Neural progenitor cell (in vitro differentiated cells): ENCODE measurements around the gene NDUFB2. TPM values are rescaled to one million over a fixed set of nuclear protein-coding genes. Genes with fewer than 3 reads are reported as not detected.
"Not testable (repeated sequence)": the region's sequence is repeated elsewhere in the genome, so short reads cannot be mapped to it uniquely, and the experiment has no call there.

Experiments used
- DNase-seq: peaks from one replicate; pipeline ENCODE4 v3.0.0-alpha.2; 2016; ENCODE audit warnings: low spot score
- H2AFZ ChIP-seq: fragments of 200-600 bp; sonication (generic); replicated peaks from 2 replicates; pipeline ENCODE4 v1.6.1; 2016; ENCODE audit warnings: antibody characterized with exemption
- H3F3A ChIP-seq: fragments of 200-600 bp; sonication (generic); 2 replicates; pipeline ENCODE4 v1.6.1; 2016; ENCODE audit warnings: antibody characterized with exemption, low read depth
- H3K27ac ChIP-seq: fragments of 200-600 bp; sonication (generic); 2 replicates; pipeline ENCODE4 v1.5.1; 2016; ENCODE audit warnings: mild to moderate bottlenecking
- H3K27me3 ChIP-seq: fragments of 200-600 bp; sonication (generic); 2 replicates; pipeline ENCODE4 v1.6.1; 2016; ENCODE audit warnings: mild to moderate bottlenecking, moderate library complexity
- H3K36me3 ChIP-seq: fragments of 200-600 bp; sonication (generic); 2 replicates; pipeline ENCODE4 v1.5.1; 2016
- H3K4me1 ChIP-seq: fragments of 200-600 bp; sonication (generic); 2 replicates; pipeline ENCODE4 v1.6.1; 2016; ENCODE audit warnings: mixed run types
- H3K4me2 ChIP-seq: fragments of 200-600 bp; sonication (generic); 2 replicates; pipeline ENCODE4 v1.6.1; 2016
- H3K4me3 ChIP-seq: fragments of 200-600 bp; sonication (generic); 2 replicates; pipeline ENCODE4 v1.5.1; 2016
- H3K79me2 ChIP-seq: fragments of 200-600 bp; sonication (generic); 2 replicates; pipeline ENCODE4 v1.6.1; 2016; ENCODE audit warnings: low read depth
- H3K9ac ChIP-seq: fragments of 200-600 bp; sonication (generic); 2 replicates; pipeline ENCODE4 v1.6.1; 2016
- H3K9me3 ChIP-seq: fragments of 200-600 bp; sonication (generic); 2 replicates; pipeline ENCODE4 v1.5.1; 2016; ENCODE audit warnings: low read depth
- H4K20me1 ChIP-seq: fragments of 200-600 bp; sonication (generic); 2 replicates; pipeline ENCODE4 v1.6.1; 2016; ENCODE audit warnings: low read depth
- H3K27ac Mint-ChIP-seq: 3 replicates; pipeline ENCODE4 v1.8.0; 2021; ENCODE audit warnings: mixed read lengths
- H3K27me3 Mint-ChIP-seq: 2 replicates; pipeline ENCODE4 v1.8.0; 2022; ENCODE audit warnings: low read depth, mild to moderate bottlenecking, inconsistent platforms, moderate library complexity, mixed read lengths; ENCODE audit not compliant: insufficient read depth
- H3K36me3 Mint-ChIP-seq: 3 replicates; pipeline ENCODE4 v1.8.0; 2021; ENCODE audit warnings: mixed read lengths
- H3K4me1 Mint-ChIP-seq: 3 replicates; pipeline ENCODE4 v1.8.0; 2021; ENCODE audit warnings: mixed read lengths
- H3K4me3 Mint-ChIP-seq: 3 replicates; pipeline ENCODE4 v1.8.0; 2021; ENCODE audit warnings: mild to moderate bottlenecking, moderate library complexity, mixed read lengths
- H3K9me3 Mint-ChIP-seq: 3 replicates; pipeline ENCODE4 v1.8.0; 2020; ENCODE audit warnings: mixed read lengths
- EZH2 ChIP-seq: fragments of 200-600 bp; sonication (generic); IDR thresholded peaks from 2 replicates; pipeline ENCODE4 v1.6.1; 2017; ENCODE audit warnings: antibody characterized with exemption, mild to moderate bottlenecking, moderate library complexity
- EZH2phosphoT487 ChIP-seq: fragments of 200-600 bp; sonication (generic); IDR thresholded peaks from 2 replicates; pipeline ENCODE4 v1.6.1; 2017; ENCODE audit warnings: antibody characterized with exemption
- total RNA-seq: library from RNA; depleted of rRNA; stranded (reverse); fragments of >200 nt; gene quantifications from 2 replicates; pipeline ENCODE4 v1.2.3, GENCODE V29; 2015; ENCODE audit warnings: low replicate concordance
- TF ChIP-seq, protein P1 (sequence below): fragments of 200-600 bp; sonication (generic); IDR thresholded peaks from 2 replicates; pipeline ENCODE4 v1.5.1; 2017; ENCODE audit warnings: antibody characterized with exemption, mild to moderate bottlenecking

NDUFB2 gene
- total RNA-seq, 1 donor from 2014 or later: 241 TPM

DNA sequence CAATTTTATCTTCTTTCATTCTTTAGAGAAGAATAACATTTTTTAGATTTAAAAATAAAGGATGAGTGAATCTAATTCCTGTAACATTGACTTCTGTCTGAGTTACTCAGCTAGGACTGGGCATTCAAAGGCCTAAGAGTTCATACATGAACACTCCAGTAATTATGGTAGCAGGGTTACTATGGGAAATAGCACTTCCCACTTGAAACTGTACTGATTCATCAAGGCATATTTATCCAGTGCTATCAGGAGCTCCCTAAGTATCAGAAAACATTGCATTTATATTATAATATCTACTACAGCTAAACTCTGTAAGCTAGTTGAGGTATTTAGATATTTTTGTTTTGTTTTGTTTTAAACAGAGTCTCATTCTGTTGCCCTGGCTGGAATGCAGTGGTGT lies 41.8 kb downstream of the NDUFB2 start:
- TF ChIP-seq EZH2phosphoT487: no peak
- TF ChIP-seq EZH2: no peak
- TF ChIP-seq, protein P1, sequence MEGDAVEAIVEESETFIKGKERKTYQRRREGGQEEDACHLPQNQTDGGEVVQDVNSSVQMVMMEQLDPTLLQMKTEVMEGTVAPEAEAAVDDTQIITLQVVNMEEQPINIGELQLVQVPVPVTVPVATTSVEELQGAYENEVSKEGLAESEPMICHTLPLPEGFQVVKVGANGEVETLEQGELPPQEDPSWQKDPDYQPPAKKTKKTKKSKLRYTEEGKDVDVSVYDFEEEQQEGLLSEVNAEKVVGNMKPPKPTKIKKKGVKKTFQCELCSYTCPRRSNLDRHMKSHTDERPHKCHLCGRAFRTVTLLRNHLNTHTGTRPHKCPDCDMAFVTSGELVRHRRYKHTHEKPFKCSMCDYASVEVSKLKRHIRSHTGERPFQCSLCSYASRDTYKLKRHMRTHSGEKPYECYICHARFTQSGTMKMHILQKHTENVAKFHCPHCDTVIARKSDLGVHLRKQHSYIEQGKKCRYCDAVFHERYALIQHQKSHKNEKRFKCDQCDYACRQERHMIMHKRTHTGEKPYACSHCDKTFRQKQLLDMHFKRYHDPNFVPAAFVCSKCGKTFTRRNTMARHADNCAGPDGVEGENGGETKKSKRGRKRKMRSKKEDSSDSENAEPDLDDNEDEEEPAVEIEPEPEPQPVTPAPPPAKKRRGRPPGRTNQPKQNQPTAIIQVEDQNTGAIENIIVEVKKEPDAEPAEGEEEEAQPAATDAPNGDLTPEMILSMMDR: no peak
- H3K4me1 Mint-ChIP-seq: no peaks in the 10 kb centered on the region

DNA sequence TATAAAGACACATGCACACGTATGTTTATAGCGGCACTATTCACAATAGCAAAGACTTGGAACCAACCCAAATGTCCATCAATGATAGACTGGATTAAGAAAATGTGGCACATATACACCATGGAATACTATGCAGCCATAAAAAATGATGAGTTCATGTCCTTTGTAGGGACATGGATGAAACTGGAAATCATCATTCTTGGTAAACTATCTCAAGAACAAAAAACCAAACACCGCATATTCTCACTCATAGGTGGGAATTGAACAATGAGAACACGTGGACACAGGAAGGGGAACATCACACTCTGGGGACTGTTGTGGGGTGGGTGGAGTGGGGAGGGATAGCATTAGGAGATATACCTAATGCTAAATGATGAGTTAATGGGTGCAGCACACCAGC lies 46.7 kb downstream of the NDUFB2 start:
- H3K27ac ChIP-seq, H3K9me3 ChIP-seq, H3K4me3 ChIP-seq, H3K27me3 ChIP-seq, H3K9me3 Mint-ChIP-seq, H3K4me2 ChIP-seq, H3K36me3 ChIP-seq, H3K9ac ChIP-seq, H3K4me1 ChIP-seq, H3K79me2 ChIP-seq, H3K27me3 Mint-ChIP-seq, H3F3A ChIP-seq, H3K4me1 Mint-ChIP-seq, H4K20me1 ChIP-seq, DNase-seq, H2AFZ ChIP-seq, H3K4me3 Mint-ChIP-seq, H3K27ac Mint-ChIP-seq: not testable (repeated sequence)
- H3K36me3 Mint-ChIP-seq: peaks cover 13% of the 10 kb centered on the region

More for the DNA sequence above, 41.8 kb downstream of the NDUFB2 start:
- H3K36me3 Mint-ChIP-seq: peaks cover 12% of the 10 kb centered on the region
- H3K4me1 ChIP-seq: no peaks in the 10 kb centered on the region
- H2AFZ ChIP-seq: no peak overlapping the region
- no peak for DNase-seq
- H3K9me3 Mint-ChIP-seq: no peaks in the 10 kb centered on the region
- H3K79me2 ChIP-seq: no peaks in the 10 kb centered on the region
- H3K27me3 Mint-ChIP-seq: no peaks in the 10 kb centered on the region
- no peak overlapping the region for H3K9ac ChIP-seq
- H3K27me3 ChIP-seq: no peaks in the 10 kb centered on the region
- no peak overlapping the region for H3K4me3 ChIP-seq
- H3K27ac ChIP-seq: no peak overlapping the region
- H3K4me3 Mint-ChIP-seq: no peak overlapping the region
- H3K4me2 ChIP-seq: no peak overlapping the region
- H3K27ac Mint-ChIP-seq: no peak overlapping the region
- H4K20me1 ChIP-seq: no peaks in the 10 kb centered on the region
- H3F3A ChIP-seq: no peaks in the 10 kb centered on the region
- no peaks in the 10 kb centered on the region for H3K36me3 ChIP-seq
- no peaks in the 10 kb centered on the region for H3K9me3 ChIP-seq

DNA sequence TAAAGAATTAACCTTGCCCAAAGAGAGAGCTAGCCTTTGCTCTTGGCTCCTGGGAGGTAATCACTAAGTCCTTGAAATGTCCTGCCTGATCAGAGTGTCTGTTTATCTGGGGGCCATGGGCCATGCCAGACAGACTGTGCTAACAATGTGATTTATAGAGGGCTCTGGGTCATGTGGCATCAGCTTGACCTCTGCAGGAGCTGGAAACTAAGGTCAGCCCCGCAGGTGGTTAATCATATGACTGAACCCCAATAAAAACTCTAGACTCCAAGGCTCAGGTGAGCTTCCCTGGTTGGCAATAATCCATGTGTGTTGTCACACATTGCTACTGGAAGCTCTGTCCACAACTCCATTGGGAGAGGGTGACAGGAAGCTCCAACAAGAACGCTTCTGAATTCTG lies 47.5 kb downstream of the NDUFB2 start:
- Histone ChIP-seq H3F3A (no peaks in the 10 kb centered on the region), H3K4me3 (no peak overlapping the region), H4K20me1 (no peaks in the 10 kb centered on the region), H3K79me2 (no peaks in the 10 kb centered on the region), H3K4me1 (no peaks in the 10 kb centered on the region), H3K27ac (no peak overlapping the region), H3K9ac (no peak overlapping the region), H3K36me3 (no peaks in the 10 kb centered on the region), H3K27me3 (no peaks in the 10 kb centered on the region), H3K9me3 (no peaks in the 10 kb centered on the region), H3K4me2 (no peak overlapping the region), H2AFZ (no peak overlapping the region)
- Mint-ChIP-seq H3K4me3 (no peak overlapping the region), H3K27ac (no peak overlapping the region), H3K9me3 (no peaks in the 10 kb centered on the region), H3K27me3 (peaks cover 2% of the 10 kb centered on the region), H3K4me1 (no peaks in the 10 kb centered on the region), H3K36me3 (peaks cover 13% of the 10 kb centered on the region)
- TF ChIP-seq, protein P1: no peak
- TF ChIP-seq EZH2: no peak
- TF ChIP-seq EZH2phosphoT487: no peak
- DNase-seq: no peak

DNA sequence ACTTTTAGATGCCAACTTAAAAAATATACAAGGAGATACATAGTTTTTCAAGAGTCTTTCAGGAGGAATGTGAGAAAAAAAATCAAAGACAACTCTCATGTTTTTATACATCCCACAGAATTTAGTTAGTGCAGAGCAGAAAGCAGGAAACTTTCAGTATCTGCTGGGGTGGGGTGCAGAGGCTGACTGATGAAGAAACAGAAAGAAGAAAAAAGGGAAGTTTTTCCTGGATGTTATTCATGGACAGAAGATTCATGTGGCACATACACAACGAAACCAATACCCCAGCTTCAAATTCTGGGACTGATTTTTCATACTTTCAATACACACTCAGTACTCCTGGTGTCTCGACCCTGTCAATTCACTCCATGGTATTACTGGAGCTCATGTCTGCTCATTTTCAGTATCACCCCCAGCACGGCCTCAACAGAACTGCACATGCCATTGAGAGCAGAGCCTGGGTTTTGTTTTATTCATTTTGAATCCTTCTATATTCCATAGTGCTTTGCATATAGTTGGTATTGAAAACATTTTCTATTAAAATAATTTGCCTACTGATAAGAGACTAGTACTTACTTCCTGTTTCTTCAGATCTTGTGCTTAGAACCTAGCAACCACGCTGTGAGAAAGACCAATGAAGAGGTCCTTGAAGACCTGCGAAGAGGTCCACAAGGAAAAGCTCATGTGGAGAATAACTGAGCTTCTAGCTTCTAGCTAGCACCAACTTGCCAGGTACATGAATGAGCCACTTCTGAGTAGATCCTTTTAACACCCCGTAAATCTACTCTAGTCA lies 49.0 kb downstream of the NDUFB2 start:
- Histone ChIP-seq H4K20me1 (no peaks in the 10 kb centered on the region), H3F3A (no peaks in the 10 kb centered on the region), H2AFZ (no peak overlapping the region), H3K4me1 (no peaks in the 10 kb centered on the region), H3K36me3 (no peaks in the 10 kb centered on the region), H3K9ac (no peak overlapping the region), H3K4me3 (no peak overlapping the region), H3K9me3 (no peaks in the 10 kb centered on the region), H3K4me2 (no peak overlapping the region), H3K27ac (no peak overlapping the region), H3K27me3 (no peaks in the 10 kb centered on the region), H3K79me2 (no peaks in the 10 kb centered on the region)
- H3K27me3 Mint-ChIP-seq: peaks cover 2% of the 10 kb centered on the region
- no peak for DNase-seq
- TF ChIP-seq EZH2phosphoT487 (no peak), EZH2 (no peak)
- TF ChIP-seq, protein P1: no peak
- H3K36me3 Mint-ChIP-seq: peaks cover 17% of the 10 kb centered on the region
- H3K9me3 Mint-ChIP-seq: no peaks in the 10 kb centered on the region
- no peak overlapping the region for H3K4me3 Mint-ChIP-seq
- no peaks in the 10 kb centered on the region for H3K4me1 Mint-ChIP-seq
- H3K27ac Mint-ChIP-seq: no peak overlapping the region
